ENCODE data around the gene GATA6.
"Not testable (repeated sequence)": the region's sequence is repeated elsewhere in the genome, so short reads cannot be mapped to it uniquely, and the experiment has no call there.

GATA6 gene

GRCh38 chr18:22184573-22184972 is 15.2 kb downstream of the GATA6 start:
- DNase-seq = not testable (repeated sequence)

DNA sequence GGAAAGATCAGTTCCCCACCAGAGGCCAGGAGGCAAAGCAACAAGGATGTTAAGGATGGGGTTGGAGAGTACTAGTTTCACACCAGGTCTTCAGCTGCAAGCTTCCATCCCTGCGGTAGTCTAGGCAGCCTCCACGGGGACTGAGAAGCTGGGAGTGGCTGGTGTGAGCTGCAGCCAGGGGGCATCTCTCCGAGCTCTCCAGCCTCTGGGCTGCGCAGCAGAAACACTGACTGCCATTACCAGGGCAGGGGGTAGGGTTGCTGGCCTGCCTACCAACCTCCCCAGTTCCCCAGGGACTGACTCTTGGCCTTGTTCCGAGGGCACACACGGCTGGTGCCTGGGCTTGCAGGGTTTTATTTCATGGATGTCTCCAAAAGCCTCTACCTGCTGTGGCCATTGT is 15.9 kb downstream of the GATA6 start:
- no peak for DNase-seq

- no peak for DNase-seq
These were observed 16.5 kb downstream of the GATA6 start for GRCh38 chr18:22185771-22186386.

DNA sequence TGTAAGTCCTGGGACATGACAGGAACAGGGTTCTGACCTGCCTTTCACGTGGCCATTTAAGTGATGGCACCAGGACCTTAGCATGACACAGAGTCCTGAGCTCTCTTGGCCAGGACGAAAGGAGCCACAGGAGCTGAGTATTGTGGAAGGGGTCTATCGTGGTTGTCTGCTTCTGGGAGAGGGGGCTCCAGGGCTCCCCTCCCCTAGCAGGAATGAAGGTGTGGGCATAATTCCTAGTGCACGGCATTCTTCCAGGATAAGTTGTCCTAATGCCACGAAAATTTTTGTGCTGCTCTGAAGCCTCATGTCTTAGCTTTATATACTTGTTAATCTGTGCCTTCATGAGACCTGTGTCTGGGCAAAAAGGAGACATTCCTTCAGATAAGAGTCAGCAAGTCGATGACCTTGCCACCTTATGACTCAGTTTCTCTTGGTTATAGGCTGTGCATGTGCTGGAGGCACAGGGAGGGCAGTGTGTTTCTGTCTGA is 17.1 kb downstream of the GATA6 start:
- DNase-seq = no peak

GRCh38 chr18:22188559-22189267 is 19.3 kb downstream of the GATA6 start:
- no peak for DNase-seq

- no peak for DNase-seq
These were observed 20.2 kb downstream of the GATA6 start for GRCh38 chr18:22189449-22190166.

DNA sequence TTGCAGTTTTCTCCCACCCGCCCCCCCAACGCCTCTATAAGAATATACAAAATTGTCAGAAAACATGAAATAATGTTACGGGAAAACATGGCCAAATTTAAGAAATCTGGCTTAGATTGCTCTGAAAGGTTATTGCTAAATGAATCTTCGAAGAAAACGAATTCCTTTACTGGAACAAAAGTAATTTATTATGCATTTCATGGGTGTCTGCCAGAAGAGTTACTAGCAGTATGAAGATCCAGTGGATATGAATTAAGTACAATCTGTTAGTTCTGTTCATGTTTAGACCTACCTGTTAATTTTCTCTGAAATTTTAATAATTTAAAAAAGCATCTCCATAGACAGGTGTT is 21.9 kb downstream of the GATA6 start:
- DNase-seq = no peak

GRCh38 chr18:22191923-22192322 is 22.5 kb downstream of the GATA6 start:
- DNase-seq = no peak

DNA sequence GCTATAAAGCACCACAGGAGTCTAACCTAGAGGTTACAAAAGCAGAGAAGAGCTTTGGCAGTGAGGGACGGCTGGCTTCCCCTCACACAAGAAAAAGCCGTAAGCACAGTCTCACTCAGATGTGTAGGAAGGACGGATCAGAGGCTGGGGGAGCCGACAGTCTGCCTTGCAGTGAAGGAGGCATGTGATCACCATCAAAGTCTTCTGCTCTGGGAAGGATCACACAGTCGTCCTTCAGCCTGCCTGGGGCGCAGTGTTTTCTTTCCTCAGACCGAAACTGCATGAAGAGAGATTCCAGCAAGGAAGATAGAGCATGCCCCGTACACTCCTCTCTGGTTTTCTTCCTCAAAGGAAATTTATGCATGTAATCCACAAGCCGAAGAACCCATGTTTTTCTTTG is 24.1 kb downstream of the GATA6 start:
- DNase-seq = no peak

GRCh38 chr18:22194151-22194598 is 24.8 kb downstream of the GATA6 start:
- DNase-seq = no peak

- DNase-seq = no peak
These were observed 25.7 kb downstream of the GATA6 start for GRCh38 chr18:22195052-22195451.

GRCh38 chr18:22196943-22197342 is 27.6 kb downstream of the GATA6 start:
- not testable (repeated sequence) for DNase-seq

DNA sequence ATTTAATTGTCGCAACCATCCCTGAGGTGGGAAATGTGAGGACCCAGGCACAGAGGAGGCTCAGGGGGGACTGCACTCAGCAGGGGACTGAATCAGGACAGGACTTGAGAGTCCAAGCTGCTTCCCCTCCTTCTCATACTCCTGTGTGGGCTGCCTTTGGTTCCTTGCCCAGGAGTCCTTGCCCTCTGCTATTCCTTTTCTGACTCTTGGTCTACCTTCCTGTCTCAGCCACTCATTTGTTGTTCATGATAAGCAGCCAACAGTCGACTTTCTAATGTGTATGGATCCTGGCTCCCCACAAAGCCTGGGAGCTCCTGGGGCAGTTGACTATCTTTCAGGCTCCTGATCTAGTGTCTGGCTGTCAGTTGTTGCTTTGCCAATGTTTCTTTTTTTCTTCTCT is 28.3 kb downstream of the GATA6 start:
- DNase-seq = no peak

DNA sequence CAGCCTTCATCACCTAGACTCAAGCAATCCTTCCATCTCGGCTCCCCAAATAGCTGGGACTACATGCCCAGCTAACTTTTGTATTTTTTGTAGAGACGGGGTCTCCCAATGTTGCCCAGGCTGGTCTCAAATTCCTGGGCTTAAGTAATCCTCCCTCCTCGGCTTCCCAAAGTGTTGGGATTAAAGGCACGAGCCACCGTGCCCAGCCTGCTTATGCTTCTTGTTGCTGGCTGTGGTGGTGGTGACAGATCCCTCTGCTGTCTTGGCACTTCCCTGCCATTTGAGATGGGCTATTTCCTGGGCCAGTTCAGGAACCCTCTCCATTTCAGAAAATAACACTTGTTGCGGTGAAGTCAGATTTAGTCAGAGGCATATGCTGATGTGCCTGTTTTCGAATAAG is 28.8 kb downstream of the GATA6 start:
- DNase-seq = no peak

GRCh38 chr18:22199005-22199404 is 29.6 kb downstream of the GATA6 start:
- DNase-seq = no peak

DNA sequence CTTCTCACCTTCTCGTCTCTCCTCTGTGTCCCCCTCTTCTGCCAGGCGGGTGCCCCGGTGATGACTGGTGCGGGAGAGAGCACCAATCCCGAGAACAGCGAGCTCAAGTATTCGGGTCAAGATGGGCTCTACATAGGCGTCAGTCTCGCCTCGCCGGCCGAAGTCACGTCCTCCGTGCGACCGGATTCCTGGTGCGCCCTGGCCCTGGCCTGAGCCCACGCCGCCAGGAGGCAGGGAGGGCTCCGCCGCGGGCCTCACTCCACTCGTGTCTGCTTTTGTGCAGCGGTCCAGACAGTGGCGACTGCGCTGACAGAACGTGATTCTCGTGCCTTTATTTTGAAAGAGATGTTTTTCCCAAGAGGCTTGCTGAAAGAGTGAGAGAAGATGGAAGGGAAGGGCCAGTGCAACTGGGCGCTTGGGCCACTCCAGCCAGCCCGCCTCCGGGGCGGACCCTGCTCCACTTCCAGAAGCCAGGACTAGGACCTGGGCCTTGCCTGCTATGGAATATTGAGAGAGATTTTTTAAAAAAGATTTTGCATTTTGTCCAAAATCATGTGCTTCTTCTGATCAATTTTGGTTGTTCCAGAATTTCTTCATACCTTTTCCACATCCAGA is 31.3 kb downstream of the GATA6 start:
- DNase-seq = no peak

DNA sequence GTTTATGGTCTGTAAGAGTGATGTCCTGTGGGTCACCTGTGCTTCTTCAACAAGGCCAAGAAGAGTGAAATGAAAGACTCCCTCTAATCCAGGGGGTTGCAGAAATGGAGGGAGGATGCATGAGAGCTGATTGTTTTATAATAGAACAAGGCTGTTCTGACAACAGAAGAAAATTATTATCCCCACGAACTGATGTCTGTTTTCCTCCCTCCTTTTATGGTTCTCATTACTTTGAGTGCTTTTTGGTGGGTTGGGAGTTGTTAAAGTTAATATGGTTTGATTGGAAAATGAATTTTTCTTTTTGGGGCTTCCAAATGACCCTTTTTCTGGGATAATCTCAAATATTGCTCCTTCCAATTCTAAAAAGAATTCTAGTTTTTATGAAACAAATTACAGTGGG is 33.6 kb downstream of the GATA6 start:
- DNase-seq = no peak

DNA sequence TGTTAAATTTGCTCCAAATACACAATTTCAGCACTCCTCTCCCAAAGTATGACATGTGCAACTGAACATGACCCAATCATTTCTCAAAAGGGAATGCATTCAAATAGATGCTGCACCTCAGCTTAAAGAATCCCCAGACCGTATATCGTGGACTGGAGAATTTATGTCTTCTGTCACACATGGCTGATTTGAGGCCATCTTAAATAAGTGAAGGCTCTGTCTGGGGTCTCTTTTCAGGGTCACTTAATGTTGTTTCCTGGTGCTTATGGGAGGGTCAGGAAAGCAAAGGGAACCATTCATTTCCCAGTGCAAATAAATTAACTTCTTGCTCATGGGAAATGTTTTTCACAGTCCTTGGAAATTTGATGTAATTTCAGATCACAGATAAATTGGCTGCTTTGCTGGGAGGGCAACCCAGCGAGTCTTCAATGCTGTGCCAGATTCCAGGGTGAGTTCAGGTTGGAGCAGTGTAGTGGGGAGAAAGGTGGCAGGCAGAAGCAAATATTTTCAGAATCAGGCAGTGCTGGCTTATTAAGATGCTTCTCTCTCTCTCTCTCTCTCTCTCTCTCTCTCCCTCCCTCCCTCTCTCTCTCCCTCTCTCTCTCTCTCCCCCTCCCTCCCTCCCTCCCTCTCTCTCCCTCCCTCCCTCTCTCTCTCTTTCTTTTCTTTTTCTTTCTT is 34.3 kb downstream of the GATA6 start:
- DNase-seq = no peak

DNA sequence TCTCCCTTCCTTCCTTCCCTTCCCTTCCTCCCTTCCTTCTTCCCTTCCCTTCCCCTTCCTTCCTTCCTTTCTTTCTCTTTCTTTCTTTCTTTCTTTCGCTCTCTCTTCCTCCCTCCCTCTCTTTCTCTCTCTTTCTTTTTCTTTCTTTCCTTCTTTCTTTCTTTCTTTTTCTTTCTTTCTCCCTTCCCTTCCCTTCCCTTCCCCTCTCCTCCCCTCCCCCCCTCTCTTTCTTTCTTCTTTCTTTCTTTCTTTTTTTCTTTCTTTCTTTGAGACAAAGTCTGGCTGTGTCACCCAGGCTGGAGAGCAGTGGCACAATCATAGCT is 34.8 kb downstream of the GATA6 start:
- no peak for DNase-seq

GRCh38 chr18:22204996-22205395 is 35.6 kb downstream of the GATA6 start:
- no peak for DNase-seq

DNA sequence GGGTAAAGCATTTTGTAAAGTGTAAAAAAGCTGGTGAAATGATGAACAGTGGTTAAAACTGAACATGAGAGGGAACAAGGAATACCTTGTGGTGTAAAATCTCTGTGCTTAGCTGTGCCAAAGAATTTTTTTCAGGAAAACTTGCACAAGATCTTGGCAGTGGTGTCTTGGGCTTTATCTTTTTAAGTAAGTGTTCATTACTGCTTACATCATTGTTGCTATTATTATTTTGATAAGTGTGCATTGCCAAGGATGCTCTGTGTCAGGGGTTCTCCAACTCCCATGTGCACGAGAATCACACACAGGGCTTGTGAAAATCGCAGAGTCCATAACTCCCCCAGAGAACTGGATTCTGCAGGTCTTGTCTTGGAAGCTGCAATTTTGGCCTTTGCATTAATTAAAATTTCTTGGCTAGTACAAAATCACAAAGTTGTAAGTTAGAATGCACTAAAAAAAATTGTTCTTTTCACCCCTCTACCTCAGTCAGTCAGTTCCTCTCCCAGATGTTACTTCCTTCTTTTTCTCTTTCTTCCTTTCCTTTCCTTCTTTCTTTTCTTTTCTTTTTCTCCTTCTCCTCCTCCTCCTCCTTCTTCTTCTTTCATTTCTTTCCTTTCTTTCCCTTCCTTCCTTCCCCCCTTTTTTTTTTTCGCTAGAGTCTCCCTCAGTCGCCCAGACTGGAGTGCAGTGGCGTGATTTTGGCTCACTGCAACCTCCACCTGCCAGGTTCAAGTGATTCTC is 37.8 kb downstream of the GATA6 start:
- no peak for DNase-seq

GRCh38 chr18:22210311-22210754 is 40.9 kb downstream of the GATA6 start:
- DNase-seq = no peak

Data from NCI-H1694 (cell line).